SK-N-MC (cell line): ENCODE measurements around the gene LYAR.

Experiments used
- EZH2 ChIP-seq: fragments of 200-600 bp; sonication (generic); IDR thresholded peaks from one replicate; pipeline ENCODE4 v1.6.1; 2017; ENCODE audit warnings: antibody characterized with exemption
- FOXP2 ChIP-seq: optimal IDR thresholded peaks from 2 replicates; pipeline ENCODE3; 2011; ENCODE audit warnings: mild to moderate bottlenecking, moderate library complexity; ENCODE audit not compliant: insufficient read depth; ENCODE audit errors: extremely low read length, control extremely low read depth
- POLR2AphosphoS5 ChIP-seq: IDR thresholded peaks from 2 replicates; pipeline ENCODE4 v1.6.1; 2012; ENCODE audit warnings: mild to moderate bottlenecking, low read depth, low read length, borderline replicate concordance

DNA sequence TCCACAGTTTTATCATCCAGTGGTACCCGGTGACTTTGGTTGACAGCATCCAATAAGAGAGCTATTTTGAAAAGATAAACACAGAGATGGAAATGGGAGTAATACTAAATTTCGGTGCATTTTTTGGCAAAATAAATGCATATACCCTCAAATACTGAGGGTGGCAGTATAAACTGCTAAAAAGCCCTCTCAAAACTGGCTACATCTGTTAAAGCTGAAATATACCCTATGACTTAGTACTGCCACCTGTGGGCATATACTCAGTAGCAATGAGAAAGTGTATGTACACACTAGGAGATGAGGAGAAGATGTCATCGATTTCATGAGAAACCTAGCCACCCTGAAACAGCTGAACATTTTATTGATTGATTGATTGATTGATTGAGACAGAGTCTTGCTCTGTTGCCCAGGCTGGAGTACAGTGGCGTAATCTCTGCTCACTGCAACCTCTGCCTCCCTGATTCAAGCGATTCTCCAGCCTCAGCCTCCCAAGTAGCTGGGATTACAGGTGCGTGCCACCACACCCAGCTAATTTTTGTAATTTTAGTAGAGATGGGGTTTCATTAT lies 29.7 kb downstream of the LYAR start:
- TF ChIP-seq EZH2: no peak
- TF ChIP-seq POLR2AphosphoS5: no peak
- no peak for TF ChIP-seq FOXP2
